MM.1S (cell line): ENCODE measurements around the gene VPS13A.

Experiments used
- CTCF ChIP-seq: fragments of 300-600 bp; sonication (generic); IDR thresholded peaks from 2 replicates; pipeline ENCODE4 v1.5.1; 2016; ENCODE audit warnings: antibody characterized with exemption, low read length, mixed read lengths
- EZH2 ChIP-seq: fragments of 300-600 bp; sonication (generic); optimal IDR thresholded peaks from 2 replicates; pipeline ENCODE3; 2017; ENCODE audit warnings: low read depth, mild to moderate bottlenecking, antibody characterized with exemption, low read length, mixed read lengths

GRCh38 chr9:77293949-77294348 is 116.6 kb downstream of the VPS13A start:
- TF ChIP-seq CTCF (no peak), EZH2 (no peak)
